ENCODE results near the gene MSMP. TPM values are rescaled to one million over a fixed set of nuclear protein-coding genes. Genes with fewer than 3 reads are reported as not detected.

Gene MSMP
- polyA plus RNA-seq, 1 donor, result 0.61 TPM

Other genes starting within 250 kb of the MSMP start
- 53.3 TPM for gene TESK1, start 149.0 kb downstream of the MSMP start, polyA plus RNA-seq
- gene CD72, start 135.9 kb downstream of the MSMP start, polyA plus RNA-seq, result 1.8 TPM
- 0.78 TPM for gene SIT1, start 103.3 kb downstream of the MSMP start, polyA plus RNA-seq
- gene RMRP, start 96.3 kb downstream of the MSMP start, polyA plus RNA-seq, result not detected
- gene CCDC107, start 96.0 kb downstream of the MSMP start, polyA plus RNA-seq, result 17.6 TPM
- gene ARHGEF39, start 89.1 kb downstream of the MSMP start, polyA plus RNA-seq, result 5.2 TPM
- gene CA9, start 80.3 kb downstream of the MSMP start, polyA plus RNA-seq, result 4.2 TPM
- 463 TPM for gene TPM2, start 64.4 kb downstream of the MSMP start, polyA plus RNA-seq
- gene TLN1, start 22.1 kb downstream of the MSMP start, polyA plus RNA-seq, result 117 TPM
- gene CREB3, start 21.6 kb downstream of the MSMP start, polyA plus RNA-seq, result 25.4 TPM
- gene GBA2, start 5.0 kb downstream of the MSMP start, polyA plus RNA-seq, result 127 TPM
- 17.2 TPM for gene RGP1, start 5.0 kb downstream of the MSMP start, polyA plus RNA-seq
- gene NPR2, start 37.3 kb upstream of the MSMP start, polyA plus RNA-seq, result 15.3 TPM
- gene SPAG8, start 58.0 kb upstream of the MSMP start, polyA plus RNA-seq, result 1.4 TPM
- gene HINT2, start 60.8 kb upstream of the MSMP start, polyA plus RNA-seq, result 29.7 TPM
- gene FAM221B, start 74.5 kb upstream of the MSMP start, polyA plus RNA-seq, result 0.10 TPM
- 33.8 TPM for gene TMEM8B, start 75.0 kb upstream of the MSMP start, polyA plus RNA-seq
- 0.21 TPM for gene OR13J1, start 116.1 kb upstream of the MSMP start, polyA plus RNA-seq
- 1.6 TPM for gene HRCT1, start 151.9 kb upstream of the MSMP start, polyA plus RNA-seq
- gene SPAAR, start 155.2 kb upstream of the MSMP start, polyA plus RNA-seq, result 0.84 TPM
- not detected for gene OR2S2, start 203.9 kb upstream of the MSMP start, polyA plus RNA-seq

Measured in large intestine (tissue), 1 donor.